ENCODE results near the gene SCN8A.
"Not testable (repeated sequence)": the region's sequence is repeated elsewhere in the genome, so short reads cannot be mapped to it uniquely, and the experiment has no call there.

The SCN8A gene

DNA sequence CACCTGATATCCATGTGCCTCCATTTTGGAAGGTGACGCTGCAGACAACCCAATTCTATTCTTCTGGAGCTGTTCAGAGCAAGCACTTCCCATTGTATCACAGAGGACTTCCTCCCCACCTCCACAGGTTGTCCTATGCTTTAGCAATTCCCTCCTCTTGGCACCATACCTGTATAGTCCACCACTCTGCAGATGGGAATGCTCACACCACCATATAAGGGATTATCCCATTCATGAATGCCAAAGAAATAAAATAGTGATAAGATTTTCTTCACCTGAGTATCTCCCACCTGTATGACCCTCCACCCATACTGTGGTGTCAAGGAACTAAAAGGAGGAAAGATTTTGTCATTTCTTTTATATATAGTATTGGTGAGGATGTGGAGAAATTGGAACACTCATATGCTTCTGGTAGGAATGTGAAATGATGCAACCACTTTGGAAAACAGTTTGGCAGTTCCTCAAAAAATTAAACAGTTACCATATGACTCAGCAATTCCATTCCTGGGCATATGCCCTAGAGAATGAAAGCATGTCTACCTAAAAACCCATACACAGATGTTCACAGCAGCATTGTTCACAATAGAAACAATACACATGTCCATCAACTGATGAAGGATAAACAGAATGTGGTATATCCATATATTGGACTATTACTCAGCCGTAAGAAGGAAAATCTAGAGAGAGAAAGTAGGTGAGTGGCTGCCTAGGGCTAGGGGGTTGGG, 182.3 kb downstream of the SCN8A start:
- no peak for TF ChIP-seq JUND (IDR thresholded peaks at IDR 0.05; ENCODE audit: low read depth)
- peak in 1 of 2 experiments; percentile 30 for DNase-seq (ENCODE audit: low read depth in 1 of 2, low spot score in 1 of 2)
- in situ Hi-C loops (cut with HindIII; ENCODE audit: low pct_unique_long_range_greater_than_20kb, low sequenced_read_pairs), result no loop called here

DNA sequence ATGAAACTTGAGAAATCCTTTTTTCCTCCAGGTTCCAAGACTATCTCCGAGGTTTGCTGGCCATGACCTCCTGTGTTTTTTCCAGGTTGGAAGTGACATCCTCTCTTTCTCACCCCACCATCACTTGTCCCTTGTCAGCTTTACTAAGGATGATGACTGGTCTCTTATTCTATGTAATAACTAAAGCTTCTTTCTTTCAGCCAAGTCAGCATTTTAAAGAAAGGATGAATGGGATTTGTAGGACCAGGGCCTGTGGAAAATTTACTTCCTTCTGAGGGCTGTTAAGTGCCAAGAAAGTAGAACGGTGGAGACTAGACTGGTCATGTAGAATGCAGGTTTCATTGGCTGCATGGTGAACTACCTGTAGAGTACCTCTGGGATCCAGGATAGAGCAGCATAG, 183.9 kb downstream of the SCN8A start:
- TF ChIP-seq JUND (IDR thresholded peaks at IDR 0.05; ENCODE audit: low read depth), result no peak
- in situ Hi-C loops (cut with HindIII; ENCODE audit: low pct_unique_long_range_greater_than_20kb, low sequenced_read_pairs), result no loop called here
- no peak for DNase-seq (ENCODE audit: low read depth in 1 of 2, low spot score in 1 of 2)

GRCh38 chr12:51777457-51777856, 186.4 kb downstream of the SCN8A start:
- TF ChIP-seq JUND (IDR thresholded peaks at IDR 0.05; ENCODE audit: low read depth), result no peak
- in situ Hi-C loops (cut with HindIII; ENCODE audit: low pct_unique_long_range_greater_than_20kb, low sequenced_read_pairs), result no loop called here
- no peak for DNase-seq (ENCODE audit: low read depth in 1 of 2, low spot score in 1 of 2)

DNA sequence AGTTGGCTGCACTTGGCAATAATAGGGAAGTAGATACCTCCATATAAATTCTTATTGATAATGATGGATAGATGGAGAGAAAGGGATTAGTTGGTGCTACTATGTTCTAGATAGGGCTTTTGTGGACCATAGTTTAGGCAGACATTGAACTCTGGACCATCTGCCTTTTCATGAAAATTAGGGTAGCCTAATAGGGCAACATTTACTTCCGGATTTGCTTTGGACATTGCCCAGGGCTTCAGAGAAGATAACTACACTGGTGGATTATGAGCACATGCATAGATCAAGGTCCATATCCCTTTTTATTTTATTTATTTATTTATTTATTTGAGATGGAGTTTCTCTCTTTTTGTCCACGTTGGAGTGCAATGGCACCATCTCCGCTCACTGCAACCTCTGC, 186.9 kb downstream of the SCN8A start:
- in situ Hi-C loops (cut with HindIII; ENCODE audit: low pct_unique_long_range_greater_than_20kb, low sequenced_read_pairs), result no loop called here
- no peak for TF ChIP-seq JUND (IDR thresholded peaks at IDR 0.05; ENCODE audit: low read depth)
- no peak for DNase-seq (ENCODE audit: low read depth in 1 of 2, low spot score in 1 of 2)

GRCh38 chr12:51779876-51780275, 188.8 kb downstream of the SCN8A start:
- DNase-seq (ENCODE audit: low read depth in 1 of 2, low spot score in 1 of 2), result no peak
- in situ Hi-C loops (cut with HindIII; ENCODE audit: low pct_unique_long_range_greater_than_20kb, low sequenced_read_pairs), result no loop called here
- TF ChIP-seq JUND (IDR thresholded peaks at IDR 0.05; ENCODE audit: low read depth), result no peak

DNA sequence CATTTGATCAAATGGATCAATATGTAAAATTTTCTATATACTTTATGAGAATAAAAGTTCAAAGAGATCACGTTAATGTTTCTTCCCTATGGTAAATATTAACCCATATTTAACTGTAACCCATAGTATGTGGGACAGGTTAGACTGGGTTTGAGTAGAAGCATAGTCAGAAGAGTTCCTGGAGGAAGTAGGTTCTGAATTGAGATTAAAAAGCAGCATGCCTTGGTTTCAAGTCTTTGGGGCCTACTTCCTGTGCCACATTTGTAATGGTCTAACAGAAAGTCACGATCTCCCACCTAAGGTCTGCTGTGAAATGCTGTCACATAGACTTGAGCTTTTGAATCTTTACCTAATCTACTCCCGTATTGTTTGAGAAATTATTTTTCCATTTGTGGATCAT, 193.7 kb downstream of the SCN8A start:
- in situ Hi-C loops (cut with HindIII; ENCODE audit: low pct_unique_long_range_greater_than_20kb, low sequenced_read_pairs), result no loop called here
- no peak for DNase-seq (ENCODE audit: low read depth in 1 of 2, low spot score in 1 of 2)

GRCh38 chr12:51785906-51786305, 194.9 kb downstream of the SCN8A start:
- TF ChIP-seq JUND (IDR thresholded peaks at IDR 0.05; ENCODE audit: low read depth), result no peak
- in situ Hi-C loops (cut with HindIII; ENCODE audit: low pct_unique_long_range_greater_than_20kb, low sequenced_read_pairs), result no loop called here
- DNase-seq (ENCODE audit: low read depth in 1 of 2, low spot score in 1 of 2), result no peak

More for the DNA sequence above, 193.7 kb downstream of the SCN8A start:
- no peak for TF ChIP-seq JUND (IDR thresholded peaks at IDR 0.05; ENCODE audit: low read depth)

DNA sequence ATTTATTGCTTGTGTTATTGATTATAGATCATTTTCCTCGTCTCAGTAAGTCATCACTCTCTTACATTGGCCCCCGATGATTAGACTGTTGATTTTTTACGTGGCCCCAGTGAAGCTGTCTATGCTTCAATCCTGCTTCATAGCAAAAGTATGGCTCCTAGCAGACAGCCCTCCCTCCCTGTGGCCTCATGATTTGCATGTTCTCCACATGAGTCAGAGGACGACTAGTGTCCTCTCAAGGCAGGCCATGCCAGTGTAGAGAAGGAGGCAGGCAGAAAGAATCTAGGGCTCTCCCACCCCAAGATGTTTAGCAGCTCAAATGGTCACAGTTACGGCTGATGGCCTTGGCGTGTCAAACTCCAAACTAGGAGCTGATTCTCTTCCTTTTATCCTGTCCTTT, 197.8 kb downstream of the SCN8A start:
- in situ Hi-C loops (cut with HindIII; ENCODE audit: low pct_unique_long_range_greater_than_20kb, low sequenced_read_pairs), result no loop called here
- no peak for TF ChIP-seq JUND (IDR thresholded peaks at IDR 0.05; ENCODE audit: low read depth)

DNA sequence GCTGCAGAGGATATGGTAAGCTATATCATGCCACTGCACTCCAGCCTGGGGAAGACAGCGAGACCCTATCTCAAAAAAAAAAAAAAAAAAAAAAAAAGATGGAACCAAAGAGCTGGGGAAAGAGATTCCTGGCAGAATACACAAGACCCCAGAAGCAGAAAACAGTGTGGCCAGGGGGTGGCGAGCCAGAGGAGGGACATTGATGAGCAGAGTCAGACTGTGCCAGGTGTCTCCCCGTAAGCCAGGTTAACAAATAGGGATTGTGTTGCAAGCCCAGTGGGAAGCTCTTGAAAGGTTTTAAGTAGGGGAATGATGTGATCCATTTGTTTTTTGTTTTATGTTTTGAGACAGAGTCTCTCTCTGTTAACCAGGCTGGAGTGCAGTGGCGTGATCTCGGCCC, 201.4 kb downstream of the SCN8A start:
- in situ Hi-C loops (cut with HindIII; ENCODE audit: low pct_unique_long_range_greater_than_20kb, low sequenced_read_pairs), result no loop called here
- no peak for TF ChIP-seq JUND (IDR thresholded peaks at IDR 0.05; ENCODE audit: low read depth)
- no peak for DNase-seq (ENCODE audit: low read depth in 1 of 2, low spot score in 1 of 2)

More for the DNA sequence above, 197.8 kb downstream of the SCN8A start:
- DNase-seq (ENCODE audit: low read depth in 1 of 2, low spot score in 1 of 2), result no peak

- in situ Hi-C loops (cut with HindIII; ENCODE audit: low pct_unique_long_range_greater_than_20kb, low sequenced_read_pairs), result no loop called here
- no peak for DNase-seq (ENCODE audit: low read depth in 1 of 2, low spot score in 1 of 2)
Observed at GRCh38 chr12:51793201-51793600, 202.2 kb downstream of the SCN8A start.

DNA sequence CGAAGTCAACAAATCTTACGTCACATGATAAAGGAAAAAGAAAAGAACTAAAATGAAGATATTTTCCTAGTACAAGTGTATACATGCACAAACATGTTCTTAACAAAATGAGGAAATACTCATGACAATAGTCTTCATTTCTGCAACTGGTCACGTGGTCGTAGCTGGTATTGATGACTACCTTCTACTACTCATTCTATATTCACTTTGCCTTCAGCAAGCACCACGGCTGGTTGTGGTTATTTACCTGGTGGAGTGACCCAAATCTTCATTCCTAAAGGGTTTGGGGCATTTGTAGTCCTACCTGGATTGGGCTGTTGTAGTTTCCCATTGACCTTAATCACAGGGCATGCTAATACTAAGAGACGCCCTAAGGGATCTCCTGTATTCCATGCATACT, 206.3 kb downstream of the SCN8A start:
- no peak for TF ChIP-seq JUND (IDR thresholded peaks at IDR 0.05; ENCODE audit: low read depth)
- in situ Hi-C loops (cut with HindIII; ENCODE audit: low pct_unique_long_range_greater_than_20kb, low sequenced_read_pairs), result no loop called here
- DNase-seq (ENCODE audit: low read depth in 1 of 2, low spot score in 1 of 2), result no peak

More at GRCh38 chr12:51793201-51793600, 202.2 kb downstream of the SCN8A start:
- TF ChIP-seq JUND (IDR thresholded peaks at IDR 0.05; ENCODE audit: low read depth), result no peak

DNA sequence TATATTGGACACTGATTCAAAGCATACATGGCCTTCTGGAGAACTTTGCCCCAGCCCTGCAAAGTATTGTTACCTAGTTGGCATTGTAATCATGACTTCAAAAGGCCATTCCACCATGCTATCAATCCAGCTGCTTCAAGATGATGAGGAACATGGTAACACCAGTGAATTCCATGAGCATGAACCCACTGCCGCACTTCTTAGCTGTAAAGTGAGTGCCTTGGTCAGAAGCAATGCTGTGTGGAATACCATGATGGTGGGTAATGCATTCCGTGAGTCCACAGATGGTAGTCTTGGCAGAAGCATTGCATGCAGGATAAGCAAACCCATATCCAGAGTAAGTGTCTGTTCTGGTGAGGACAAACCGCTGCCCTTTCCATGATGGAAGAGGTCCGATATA, 207.0 kb downstream of the SCN8A start:
- DNase-seq (ENCODE audit: low read depth in 1 of 2, low spot score in 1 of 2); in situ Hi-C loops (cut with HindIII; ENCODE audit: low pct_unique_long_range_greater_than_20kb, low sequenced_read_pairs): not testable (repeated sequence)

GRCh38 chr12:51798501-51798900, 207.5 kb downstream of the SCN8A start:
- TF ChIP-seq JUND (IDR thresholded peaks at IDR 0.05; ENCODE audit: low read depth), result no peak
- DNase-seq (ENCODE audit: low read depth in 1 of 2, low spot score in 1 of 2), result no peak
- in situ Hi-C loops (cut with HindIII; ENCODE audit: low pct_unique_long_range_greater_than_20kb, low sequenced_read_pairs), result no loop called here

DNA sequence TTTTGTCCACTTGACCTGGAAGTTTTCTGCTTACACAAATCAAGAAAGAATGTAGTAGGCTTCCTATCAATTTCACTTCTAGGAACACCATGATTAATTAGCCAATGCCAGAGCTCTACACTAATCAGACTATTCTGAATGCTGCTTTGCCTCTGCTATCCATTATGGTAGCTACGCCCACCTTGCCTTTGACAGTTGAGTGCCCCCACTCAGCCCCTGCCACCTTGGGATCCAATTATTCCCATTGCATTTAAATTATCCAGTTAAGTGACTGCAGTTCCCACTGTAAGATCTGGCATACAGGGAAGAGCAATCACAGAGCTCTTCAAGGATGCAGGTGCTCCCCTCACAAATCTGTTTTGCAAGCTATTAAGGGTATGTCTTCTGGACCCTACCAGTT, 210.0 kb downstream of the SCN8A start:
- no peak for DNase-seq (ENCODE audit: low read depth in 1 of 2, low spot score in 1 of 2)
- no peak for TF ChIP-seq JUND (IDR thresholded peaks at IDR 0.05; ENCODE audit: low read depth)
- in situ Hi-C loops (cut with HindIII; ENCODE audit: low pct_unique_long_range_greater_than_20kb, low sequenced_read_pairs), result no loop called here

Data from T47D (cell line).